Cardiac fibroblast (primary cell): ENCODE results near the gene MTFMT.

Source experiments
- DNase-seq, 2 donors: peaks; one replicate each; pipeline versions ENCODE4 v3.0.0 to v3.0.0-alpha.2; 2010; ENCODE audit warnings: low read depth in 2 of 2
- H3K4me3 ChIP-seq, 2 donors: replicated peaks in 1 of 2; 1 replicate in 1 of 2; 2 replicates in 1 of 2; pipeline ENCODE4 v1.5.1; 2011; ENCODE audit warnings: low read depth in 2 of 2, low read length in 2 of 2, mild to moderate bottlenecking in 2 of 2, moderate library complexity in 1 of 2
- TF ChIP-seq, protein P1 (sequence below): IDR thresholded peaks from one replicate; pipeline ENCODE4 v1.5.1; 2011; ENCODE audit warnings: low read depth, mild to moderate bottlenecking, low read length, inconsistent platforms

Gene MTFMT

GRCh38 chr15:65059931-65060596, 30.6 kb upstream of the MTFMT start:
- TF ChIP-seq, protein P1, sequence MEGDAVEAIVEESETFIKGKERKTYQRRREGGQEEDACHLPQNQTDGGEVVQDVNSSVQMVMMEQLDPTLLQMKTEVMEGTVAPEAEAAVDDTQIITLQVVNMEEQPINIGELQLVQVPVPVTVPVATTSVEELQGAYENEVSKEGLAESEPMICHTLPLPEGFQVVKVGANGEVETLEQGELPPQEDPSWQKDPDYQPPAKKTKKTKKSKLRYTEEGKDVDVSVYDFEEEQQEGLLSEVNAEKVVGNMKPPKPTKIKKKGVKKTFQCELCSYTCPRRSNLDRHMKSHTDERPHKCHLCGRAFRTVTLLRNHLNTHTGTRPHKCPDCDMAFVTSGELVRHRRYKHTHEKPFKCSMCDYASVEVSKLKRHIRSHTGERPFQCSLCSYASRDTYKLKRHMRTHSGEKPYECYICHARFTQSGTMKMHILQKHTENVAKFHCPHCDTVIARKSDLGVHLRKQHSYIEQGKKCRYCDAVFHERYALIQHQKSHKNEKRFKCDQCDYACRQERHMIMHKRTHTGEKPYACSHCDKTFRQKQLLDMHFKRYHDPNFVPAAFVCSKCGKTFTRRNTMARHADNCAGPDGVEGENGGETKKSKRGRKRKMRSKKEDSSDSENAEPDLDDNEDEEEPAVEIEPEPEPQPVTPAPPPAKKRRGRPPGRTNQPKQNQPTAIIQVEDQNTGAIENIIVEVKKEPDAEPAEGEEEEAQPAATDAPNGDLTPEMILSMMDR, result no peak
- no peak for DNase-seq
- H3K4me3 ChIP-seq, result no peak overlapping the region

DNA sequence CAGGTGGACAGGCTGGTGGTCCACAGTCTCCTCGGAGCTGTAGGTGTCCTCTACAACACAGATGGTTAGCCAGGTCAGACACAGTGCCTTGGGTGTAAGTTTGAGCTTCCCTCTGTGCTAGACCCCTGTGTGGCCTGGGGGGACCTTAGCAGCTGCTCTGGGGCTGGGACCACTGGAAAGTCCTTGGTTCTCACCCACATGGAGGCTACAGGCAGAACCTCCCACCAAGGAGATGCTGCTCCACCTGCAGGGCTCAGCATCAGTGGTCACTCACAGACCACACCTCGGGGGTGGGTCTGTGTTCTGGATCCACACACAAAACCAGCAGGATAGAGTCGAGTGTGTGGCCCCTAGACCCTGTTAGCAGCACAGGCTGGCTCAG, 29.9 kb upstream of the MTFMT start:
- DNase-seq, result no peak
- TF ChIP-seq, protein P1, result no peak

GRCh38 chr15:65058394-65059368, 29.2 kb upstream of the MTFMT start:
- DNase-seq, result no peak
- TF ChIP-seq, protein P1, result no peak

More for the DNA sequence above, 29.9 kb upstream of the MTFMT start:
- no peak overlapping the region for H3K4me3 ChIP-seq

GRCh38 chr15:65057549-65057940, 28.1 kb upstream of the MTFMT start:
- no peak overlapping the region for H3K4me3 ChIP-seq
- no peak for DNase-seq
- TF ChIP-seq, protein P1, result no peak

More at GRCh38 chr15:65058394-65059368, 29.2 kb upstream of the MTFMT start:
- no peak overlapping the region for H3K4me3 ChIP-seq

GRCh38 chr15:65056868-65057548, 27.6 kb upstream of the MTFMT start:
- peak in 1 of 2 donors; percentile 35 for DNase-seq
- no peak overlapping the region for H3K4me3 ChIP-seq
- TF ChIP-seq, protein P1, result no peak

GRCh38 chr15:65056106-65056505, 26.7 kb upstream of the MTFMT start:
- TF ChIP-seq, protein P1, result no peak
- DNase-seq, result no peak
- no peak overlapping the region for H3K4me3 ChIP-seq
